Liver (tissue), 9 donors: ENCODE measurements around the gene CSMD2. TPM values are rescaled to one million over a fixed set of nuclear protein-coding genes. Genes with fewer than 3 reads are reported as not detected.

ENCODE experiments used
- DNase-seq: peaks from one replicate; pipeline ENCODE4 v3.0.0-alpha.2; 2017; ENCODE audit warnings: low spot score
- H3K27ac ChIP-seq, 2 donors: one replicate each; pipeline ENCODE4 v1.7.0; 2013; ENCODE audit warnings: inconsistent platforms in 2 of 2, low read length in 2 of 2, control low read depth in 1 of 2, low read depth in 1 of 2, mild to moderate bottlenecking in 1 of 2
- H3K27me3 ChIP-seq, 4 donors: one replicate each; pipeline versions ENCODE4 v1.6.1 to v1.7.0; 2013; ENCODE audit warnings: low read length in 3 of 4, inconsistent platforms in 1 of 4, mild to moderate bottlenecking in 1 of 4, moderate library complexity in 1 of 4; ENCODE audit not compliant: control insufficient read depth in 4 of 4, insufficient read depth in 4 of 4
- H3K36me3 ChIP-seq, 4 donors: one replicate each; pipeline versions ENCODE4 v1.6.1 to v1.7.0; 2013; ENCODE audit warnings: low read length in 3 of 4, mild to moderate bottlenecking in 3 of 4, low read depth in 1 of 4, moderate library complexity in 1 of 4; ENCODE audit not compliant: control insufficient read depth in 4 of 4, insufficient read depth in 3 of 4
- H3K4me1 ChIP-seq, 4 donors: one replicate each; pipeline versions ENCODE4 v1.6.1 to v1.7.0; 2013; ENCODE audit warnings: low read length in 3 of 4, mild to moderate bottlenecking in 3 of 4, moderate library complexity in 1 of 4; ENCODE audit not compliant: control insufficient read depth in 4 of 4, insufficient read depth in 4 of 4
- H3K4me3 ChIP-seq, 3 donors: one replicate each; pipeline versions ENCODE4 v1.6.1 to v1.7.0; 2013; ENCODE audit warnings: low read length in 3 of 3, control low read depth in 1 of 3, low read depth in 1 of 3, mild to moderate bottlenecking in 1 of 3
- H3K9ac ChIP-seq, 2 donors: one replicate each; pipeline ENCODE4 v1.7.0; 2013; ENCODE audit warnings: low read length in 2 of 2, mild to moderate bottlenecking in 2 of 2, moderate library complexity in 2 of 2, control low read depth in 1 of 2, low read depth in 1 of 2
- H3K9me3 ChIP-seq, 4 donors: one replicate each; pipeline versions ENCODE4 v1.6.1 to v1.7.0; 2013; ENCODE audit warnings: low read length in 3 of 4; ENCODE audit not compliant: control insufficient read depth in 4 of 4
- ATF3 ChIP-seq: IDR thresholded peaks from 2 replicates; pipeline ENCODE4 v1.6.1; 2016; ENCODE audit warnings: antibody characterized with exemption
- CTCF ChIP-seq: fragments of 150-350 bp; IDR thresholded peaks from 2 replicates; pipeline ENCODE4 v1.5.1; 2017; ENCODE audit warnings: improper control_type of control experiment, low read depth, low read length; ENCODE audit not compliant: missing input control
- EGR1 ChIP-seq, 2 donors: IDR thresholded peaks; 2 replicates each; pipeline ENCODE4 v1.6.1; 2016 to 2018; ENCODE audit warnings: antibody characterized with exemption in 2 of 2, low read depth in 2 of 2
- FOXA1 ChIP-seq: IDR thresholded peaks from 2 replicates; pipeline ENCODE4 v1.6.1; 2016; ENCODE audit warnings: antibody characterized with exemption
- GABPA ChIP-seq, 2 donors: IDR thresholded peaks in 1 of 2; conservative IDR thresholded peaks in 1 of 2; 2 replicates each; pipeline ENCODE4 v1.6.1; 2016; ENCODE audit warnings: antibody characterized with exemption in 2 of 2, mild to moderate bottlenecking in 1 of 2, moderate library complexity in 1 of 2
- HNF4G ChIP-seq: IDR thresholded peaks from 2 replicates; pipeline ENCODE4 v1.6.1; 2016; ENCODE audit warnings: antibody characterized with exemption
- JUND ChIP-seq, 2 donors: IDR thresholded peaks; 2 replicates each; pipeline ENCODE4 v1.6.1; 2016; ENCODE audit warnings: antibody characterized with exemption in 2 of 2
- MAX ChIP-seq: IDR thresholded peaks from 2 replicates; pipeline ENCODE4 v1.6.1; 2016; ENCODE audit warnings: antibody characterized with exemption
- RAD21 ChIP-seq, 2 donors: IDR thresholded peaks; 2 replicates each; pipeline ENCODE4 v1.6.1; 2016; ENCODE audit warnings: antibody characterized with exemption in 2 of 2, mild to moderate bottlenecking in 2 of 2
- REST ChIP-seq: IDR thresholded peaks from 2 replicates; pipeline ENCODE4 v1.6.1; 2016; ENCODE audit warnings: antibody characterized with exemption, mild to moderate bottlenecking
- RXRA ChIP-seq, 2 donors: IDR thresholded peaks; 2 replicates each; pipeline ENCODE4 v1.6.1; 2017 to 2018; ENCODE audit warnings: antibody characterized with exemption in 2 of 2, mild to moderate bottlenecking in 1 of 2
- SP1 ChIP-seq: IDR thresholded peaks from 2 replicates; pipeline ENCODE4 v1.6.1; 2018; ENCODE audit warnings: antibody characterized with exemption, mild to moderate bottlenecking
- TAF1 ChIP-seq: conservative IDR thresholded peaks from 2 replicates; pipeline ENCODE4 v1.6.1; 2016; ENCODE audit warnings: antibody characterized with exemption, mild to moderate bottlenecking
- YY1 ChIP-seq: IDR thresholded peaks from 2 replicates; pipeline ENCODE4 v1.6.1; 2016; ENCODE audit warnings: antibody characterized with exemption, mild to moderate bottlenecking
- ZBTB33 ChIP-seq: IDR thresholded peaks from 2 replicates; pipeline ENCODE4 v1.6.1; 2016; ENCODE audit warnings: antibody characterized with exemption
- WGBS: extraction: QIAGEN DNeasy Blood & Tissue Kit; methylation state at CpG from one replicate; pipeline ENCODE4 v1.1.7; 2013; 5-methylcytosine and 5-hydroxymethylcytosine counted together
- polyA plus RNA-seq, 2 donors: library from polyadenylated mRNA; stranded (reverse) in 1 of 2; unstranded in 1 of 2; fragments of 200-250 nt in 1 of 2; fragments of >200 nt in 1 of 2; fragmentation: Nextera tagmentation in 1 of 2; extraction: Ambion mirVana in 1 of 2; gene quantifications; one replicate each; pipeline versions ENCODE4 v1.2.1 to v1.2.3, GENCODE V29; 2013 to 2015
- total RNA-seq, 2 donors: library from RNA; depleted of rRNA; stranded (reverse); fragments of >200 nt; gene quantifications; one replicate each; pipeline ENCODE4 v1.2.3, GENCODE V29; 2014
- donor health status: healthy.
- donor health status: healthy.
- donor health status: healthy.
- donor health status: healthy.
- donor health status: healthy.

CSMD2 gene
- total and polyA plus RNA-seq, 4 donors: 0.08 to 0.09 TPM; not detected in 2

- H3K9ac ChIP-seq: no peak overlapping the region
- H3K9me3 ChIP-seq: peaks cover 3 to 14% (median 9%) of the 10 kb centered on the region in 4 donors
- no peaks in the 10 kb centered on the region for H3K27me3 ChIP-seq
- H3K4me1 ChIP-seq: no peaks in the 10 kb centered on the region
- H3K4me3 ChIP-seq: no peak overlapping the region
- H3K36me3 ChIP-seq: no peaks in the 10 kb centered on the region
- DNase-seq: no peak
- no peak overlapping the region for H3K27ac ChIP-seq
- TF ChIP-seq YY1: no peak
- no peak for TF ChIP-seq JUND (IDR thresholded peaks at IDR 0.05)
- no peak for TF ChIP-seq SP1
- TF ChIP-seq EGR1 (IDR thresholded peaks at IDR 0.05; ENCODE audit: low read depth in 2 of 2): no peak
- no peak for TF ChIP-seq ATF3
- TF ChIP-seq FOXA1: no peak
- TF ChIP-seq MAX: no peak
- no peak for TF ChIP-seq TAF1
- TF ChIP-seq ZBTB33: no peak
- no peak for TF ChIP-seq HNF4G
- no peak for TF ChIP-seq RXRA (IDR thresholded peaks at IDR 0.05)
- WGBS: 77% methylated on average over 2 of the region's 2 CpGs
Measured at GRCh38 chr1:33548721-33549120, 616.3 kb downstream of the CSMD2 start.

- no peak overlapping the region for H3K4me3 ChIP-seq
- H3K4me1 ChIP-seq: no peaks in the 10 kb centered on the region
- H3K36me3 ChIP-seq: no peaks in the 10 kb centered on the region
- H3K27ac ChIP-seq: no peak overlapping the region
- DNase-seq: no peak
- H3K9ac ChIP-seq: no peak overlapping the region
- no peaks in the 10 kb centered on the region for H3K27me3 ChIP-seq
- 89% methylated on average over 2 of the region's 2 CpGs for WGBS
- TF ChIP-seq YY1: no peak
- TF ChIP-seq MAX: no peak
- TF ChIP-seq CTCF: no peak
- TF ChIP-seq RXRA (IDR thresholded peaks at IDR 0.05): no peak
- no peak for TF ChIP-seq SP1
- no peak for TF ChIP-seq GABPA (IDR thresholded peaks at IDR 0.05 in 1 of 2, conservative IDR thresholded peaks at IDR 0.05 in 1 of 2)
- TF ChIP-seq TAF1: no peak
- TF ChIP-seq FOXA1: no peak
- no peak for TF ChIP-seq EGR1 (IDR thresholded peaks at IDR 0.05; ENCODE audit: low read depth in 2 of 2)
- TF ChIP-seq RAD21 (IDR thresholded peaks at IDR 0.05): no peak
- no peak for TF ChIP-seq REST
- H3K9me3 ChIP-seq: peaks cover 3 to 12% (median 9%) of the 10 kb centered on the region in 4 donors
Measured at GRCh38 chr1:33548319-33548718, 616.7 kb downstream of the CSMD2 start.
